DMS79 treated with DMSO at 0.1 percent for 48 hours (cell line): Measurements from ENCODE around the gene NCAPD2.

Source experiments
- DNase-seq: peaks from one replicate; lab custom pipeline; 2025; lab: John Stamatoyannopoulos, UW

NCAPD2 gene

DNA sequence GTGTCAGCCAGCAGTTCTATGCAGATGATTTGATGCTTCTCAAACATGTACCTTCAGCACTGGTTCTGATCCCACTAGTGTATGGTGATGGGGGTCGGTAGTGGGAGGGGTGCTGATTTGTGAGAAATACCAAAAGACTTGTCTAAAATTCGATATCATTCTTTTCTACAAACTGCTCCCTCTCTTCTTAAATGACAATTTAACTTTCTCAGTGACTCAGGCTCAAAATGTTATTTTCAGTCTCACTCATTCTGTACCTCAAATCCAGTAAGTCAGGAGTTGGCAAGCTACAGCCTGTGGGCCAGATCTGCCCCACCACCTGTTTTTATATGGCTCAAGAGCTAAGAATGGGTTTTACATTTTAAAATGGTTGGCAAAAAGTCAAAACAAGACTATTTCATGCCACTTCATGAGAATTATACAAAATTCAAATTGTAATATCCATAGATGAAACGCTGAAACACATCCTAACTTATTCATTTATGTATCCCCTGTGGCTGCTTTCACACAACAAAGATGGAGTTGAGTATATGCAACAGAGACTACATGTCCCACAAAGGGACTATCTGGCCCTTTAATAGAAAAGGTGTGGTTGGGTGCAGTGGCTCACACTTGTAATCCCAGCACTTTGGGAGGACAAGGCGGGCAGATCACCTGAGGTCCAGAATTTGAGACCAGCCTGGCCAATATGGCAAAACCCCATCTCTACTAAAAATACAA is 80.8 kb downstream of the NCAPD2 start:
- no peak for DNase-seq

GRCh38 chr12:6575648-6576047 is 81.7 kb downstream of the NCAPD2 start:
- DNase-seq, result no peak
